ENCODE data around the gene AIFM2.
A peak's percentile ranks its signal among the peaks of the same experiment; 100 is the strongest.
"Not testable (repeated sequence)": the region's sequence is repeated elsewhere in the genome, so short reads cannot be mapped to it uniquely, and the experiment has no call there.

Gene AIFM2

GRCh38 chr10:70123817-70124216, 8.8 kb downstream of the AIFM2 start:
- DNase-seq (ENCODE audit: low read depth in 2 of 2, low spot score in 1 of 2) = no peak

- not testable (repeated sequence) for DNase-seq (ENCODE audit: low read depth in 2 of 2, low spot score in 1 of 2)
Observed at GRCh38 chr10:70123166-70123565, 9.5 kb downstream of the AIFM2 start.

- DNase-seq (ENCODE audit: low read depth in 2 of 2, low spot score in 1 of 2) = no peak
Observed at GRCh38 chr10:70122742-70123141, 9.9 kb downstream of the AIFM2 start.

GRCh38 chr10:70121281-70121949, 11.2 kb downstream of the AIFM2 start:
- no peak for DNase-seq (ENCODE audit: low read depth in 2 of 2, low spot score in 1 of 2)

- DNase-seq (ENCODE audit: low read depth in 2 of 2, low spot score in 1 of 2) = no peak
Observed at GRCh38 chr10:70120417-70120816, 12.2 kb downstream of the AIFM2 start.

GRCh38 chr10:70119623-70120022, 13.0 kb downstream of the AIFM2 start:
- no peak for DNase-seq (ENCODE audit: low read depth in 2 of 2, low spot score in 1 of 2)

- no peak for DNase-seq (ENCODE audit: low read depth in 2 of 2, low spot score in 1 of 2)
Observed at GRCh38 chr10:70119197-70119596, 13.4 kb downstream of the AIFM2 start.

- DNase-seq (ENCODE audit: low read depth in 2 of 2, low spot score in 1 of 2) = no peak
Observed at GRCh38 chr10:70118196-70118595, 14.4 kb downstream of the AIFM2 start.

GRCh38 chr10:70117646-70118045, 15.0 kb downstream of the AIFM2 start:
- DNase-seq (ENCODE audit: low read depth in 2 of 2, low spot score in 1 of 2) = no peak

GRCh38 chr10:70115948-70116682, 16.5 kb downstream of the AIFM2 start:
- peak; percentile 29 to 31 for DNase-seq (ENCODE audit: low read depth in 2 of 2, low spot score in 1 of 2)

- DNase-seq (ENCODE audit: low read depth in 2 of 2, low spot score in 1 of 2) = no peak
Observed at GRCh38 chr10:70114902-70115301, 17.7 kb downstream of the AIFM2 start.

- no peak for DNase-seq (ENCODE audit: low read depth in 2 of 2, low spot score in 1 of 2)
Observed at GRCh38 chr10:70112071-70112470, 20.6 kb downstream of the AIFM2 start.

- no peak for DNase-seq (ENCODE audit: low read depth in 2 of 2, low spot score in 1 of 2)
Observed at GRCh38 chr10:70111496-70111895, 21.1 kb downstream of the AIFM2 start.

GRCh38 chr10:70109064-70109729, 23.4 kb downstream of the AIFM2 start:
- DNase-seq (ENCODE audit: low read depth in 2 of 2, low spot score in 1 of 2) = no peak

- no peak for DNase-seq (ENCODE audit: low read depth in 2 of 2, low spot score in 1 of 2)
Observed at GRCh38 chr10:70106958-70107791, 25.4 kb downstream of the AIFM2 start.

GRCh38 chr10:70101668-70102067, 31.0 kb downstream of the AIFM2 start:
- DNase-seq (ENCODE audit: low read depth in 2 of 2, low spot score in 1 of 2) = no peak

- DNase-seq (ENCODE audit: low read depth in 2 of 2, low spot score in 1 of 2) = not testable (repeated sequence)
Observed at GRCh38 chr10:70101068-70101562, 31.5 kb downstream of the AIFM2 start.

- no peak for DNase-seq (ENCODE audit: low read depth in 2 of 2, low spot score in 1 of 2)
Observed at GRCh38 chr10:70098271-70098670, 34.4 kb downstream of the AIFM2 start.

GRCh38 chr10:70097459-70097858, 35.2 kb downstream of the AIFM2 start:
- DNase-seq (ENCODE audit: low read depth in 2 of 2, low spot score in 1 of 2) = no peak

- DNase-seq (ENCODE audit: low read depth in 2 of 2, low spot score in 1 of 2) = no peak
Observed at GRCh38 chr10:70096705-70097420, 35.8 kb downstream of the AIFM2 start.
